NK-92 treated with Interleukin-12 subunit alpha and Interleukin-12 subunit beta, amount 100 ng/mL, for 24 hours (cell line): Measurements from ENCODE around the gene KIF26B.
"Not testable (repeated sequence)": the region's sequence is repeated elsewhere in the genome, so short reads cannot be mapped to it uniquely, and the experiment has no call there.

ENCODE experiments used
- DNase-seq: peaks from one replicate; lab custom pipeline; 2025; lab: John Stamatoyannopoulos, UW

Gene KIF26B

DNA sequence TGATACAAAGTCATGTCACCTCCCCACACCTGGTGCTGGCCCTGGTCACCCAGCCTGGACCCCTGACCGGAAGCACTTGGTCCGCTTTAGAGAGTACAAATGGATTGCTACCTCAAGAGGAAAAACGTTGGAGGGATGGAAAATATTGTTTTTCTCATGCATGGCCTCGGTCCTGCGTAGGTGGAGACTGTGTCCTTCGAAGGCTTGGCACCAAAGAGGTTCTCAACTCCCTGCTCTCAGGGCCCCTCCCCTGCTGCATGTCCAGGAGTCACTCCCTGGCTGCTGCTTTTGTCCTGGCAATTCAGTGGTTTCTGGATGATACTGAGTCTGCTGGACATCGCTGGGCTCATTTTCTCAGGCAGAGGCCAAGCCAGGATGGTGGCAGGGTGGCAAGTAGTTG lies 529.8 kb downstream of the KIF26B start:
- no peak for DNase-seq

DNA sequence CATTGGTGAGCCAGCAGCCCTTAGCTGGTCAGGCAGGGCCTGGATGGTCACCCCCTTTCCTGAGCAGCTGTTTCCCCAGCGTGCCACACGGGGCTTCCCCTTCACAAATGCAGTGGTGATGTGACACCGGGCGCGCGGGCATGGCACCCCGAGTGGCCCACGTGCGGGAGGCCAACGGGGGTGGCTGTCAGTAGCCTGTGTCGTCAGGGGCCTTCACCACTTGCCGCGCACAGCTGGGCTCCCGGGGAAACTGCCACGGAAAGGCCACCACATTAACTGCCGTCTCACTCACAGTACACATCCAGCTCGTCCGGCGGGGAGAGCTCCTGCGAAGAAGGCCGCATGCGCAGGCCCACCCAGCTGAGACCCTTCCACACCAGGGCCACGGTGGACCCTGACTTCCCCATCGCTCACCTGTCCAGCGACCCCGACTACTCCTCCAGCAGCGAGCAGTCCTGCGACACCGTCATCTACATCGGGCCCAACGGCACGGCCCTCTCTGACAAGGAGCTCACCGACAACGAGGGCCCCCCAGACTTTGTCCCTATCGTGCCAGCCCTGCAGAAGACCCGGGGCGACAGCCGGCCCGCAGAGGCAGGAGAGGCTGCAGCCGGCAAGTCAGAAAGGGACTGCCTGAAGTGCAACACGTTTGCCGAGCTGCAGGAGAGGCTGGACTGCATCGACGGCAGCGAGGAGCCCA lies 530.5 kb downstream of the KIF26B start:
- no peak for DNase-seq

DNA sequence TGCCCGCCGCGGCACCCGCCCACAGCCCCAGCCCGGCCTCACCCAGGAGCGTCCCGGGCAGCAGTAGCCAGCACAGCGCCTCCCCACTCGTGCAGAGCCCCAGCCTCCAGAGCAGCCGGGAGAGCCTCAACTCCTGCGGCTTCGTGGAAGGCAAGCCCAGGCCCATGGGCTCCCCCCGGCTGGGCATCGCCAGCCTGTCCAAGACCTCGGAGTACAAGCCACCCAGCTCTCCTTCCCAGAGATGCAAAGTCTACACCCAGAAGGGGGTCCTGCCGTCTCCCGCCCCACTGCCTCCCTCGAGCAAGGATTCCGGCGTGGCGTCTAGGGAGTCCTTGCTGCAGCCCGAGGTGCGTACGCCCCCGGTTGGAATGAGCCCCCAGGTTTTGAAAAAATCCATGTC lies 531.2 kb downstream of the KIF26B start:
- DNase-seq = no peak

DNA sequence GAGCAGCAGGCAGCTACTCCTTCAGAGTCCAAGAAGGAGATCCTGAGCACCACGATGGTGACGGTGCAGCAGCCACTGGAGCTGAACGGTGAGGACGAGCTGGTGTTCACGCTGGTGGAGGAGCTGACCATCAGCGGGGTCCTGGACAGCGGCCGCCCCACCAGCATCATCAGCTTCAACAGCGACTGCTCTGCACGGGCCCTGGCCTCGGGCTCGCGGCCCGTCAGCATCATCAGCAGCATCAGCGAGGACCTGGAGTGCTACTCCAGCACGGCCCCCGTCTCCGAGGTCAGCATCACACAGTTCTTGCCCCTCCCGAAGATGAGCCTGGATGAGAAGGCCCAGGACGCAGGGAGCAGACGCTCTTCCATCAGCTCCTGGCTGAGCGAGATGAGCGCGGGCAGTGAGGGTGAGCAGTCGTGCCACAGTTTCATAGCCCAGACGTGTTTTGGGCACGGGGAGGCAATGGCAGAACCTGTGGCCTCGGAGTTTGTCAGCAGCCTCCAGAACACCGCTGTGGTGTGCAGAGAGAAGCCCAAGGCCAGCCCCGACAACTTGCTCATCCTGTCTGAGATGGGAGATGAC lies 531.8 kb downstream of the KIF26B start:
- DNase-seq = no peak

DNA sequence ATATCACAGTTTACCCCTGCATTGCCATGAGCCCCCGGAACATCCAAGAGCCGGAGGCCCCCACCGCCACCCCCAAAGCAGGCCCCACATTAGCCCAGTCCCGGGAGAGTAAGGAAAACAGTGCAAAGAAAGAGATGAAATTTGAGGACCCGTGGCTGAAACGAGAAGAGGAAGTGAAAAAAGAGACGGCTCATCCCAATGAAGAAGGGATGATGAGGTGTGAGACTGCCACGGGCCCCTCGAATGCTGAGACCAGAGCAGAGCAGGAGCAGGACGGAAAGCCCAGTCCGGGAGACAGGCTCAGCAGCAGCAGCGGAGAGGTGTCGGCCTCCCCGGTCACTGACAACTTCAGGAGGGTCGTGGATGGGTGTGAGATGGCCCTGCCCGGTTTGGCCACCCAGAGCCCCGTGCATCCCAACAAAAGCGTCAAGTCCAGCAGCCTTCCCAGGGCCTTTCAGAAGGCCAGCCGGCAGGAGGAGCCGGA lies 532.4 kb downstream of the KIF26B start:
- DNase-seq = no peak

DNA sequence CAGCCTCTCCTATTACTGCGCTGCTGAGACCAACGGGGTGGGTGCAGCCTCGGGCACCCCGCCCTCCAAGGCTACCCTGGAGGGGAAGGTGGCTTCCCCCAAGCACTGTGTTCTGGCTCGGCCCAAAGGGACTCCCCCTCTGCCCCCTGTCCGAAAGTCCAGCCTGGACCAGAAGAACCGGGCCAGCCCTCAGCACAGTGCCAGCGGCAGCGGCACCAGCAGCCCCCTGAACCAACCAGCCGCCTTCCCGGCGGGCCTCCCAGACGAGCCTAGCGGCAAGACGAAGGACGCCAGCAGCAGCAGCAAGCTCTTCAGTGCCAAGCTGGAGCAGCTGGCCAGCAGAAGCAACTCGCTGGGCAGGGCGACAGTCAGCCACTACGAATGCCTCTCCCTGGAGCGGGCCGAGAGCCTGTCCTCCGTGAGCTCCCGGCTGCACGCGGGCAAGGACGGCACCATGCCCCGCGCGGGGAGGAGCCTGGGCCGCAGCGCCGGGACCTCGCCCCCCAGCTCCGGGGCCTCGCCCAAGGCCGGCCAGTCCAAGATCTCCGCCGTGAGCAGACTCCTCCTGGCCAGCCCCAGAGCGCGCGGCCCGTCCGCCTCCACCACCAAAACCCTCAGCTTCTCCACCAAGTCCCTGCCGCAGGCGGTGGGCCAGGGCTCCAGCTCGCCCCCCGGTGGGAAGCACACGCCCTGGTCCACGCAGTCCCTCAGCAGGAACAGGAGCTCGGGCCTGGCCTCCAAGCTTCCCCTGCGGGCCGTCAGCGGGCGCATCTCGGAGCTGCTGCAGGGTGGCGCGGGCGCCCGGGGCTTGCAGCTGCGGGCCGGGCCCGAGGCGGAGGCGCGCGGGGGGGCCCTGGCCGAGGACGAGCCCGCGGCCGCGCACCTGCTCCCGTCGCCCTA lies 533.1 kb downstream of the KIF26B start:
- no peak for DNase-seq

DNA sequence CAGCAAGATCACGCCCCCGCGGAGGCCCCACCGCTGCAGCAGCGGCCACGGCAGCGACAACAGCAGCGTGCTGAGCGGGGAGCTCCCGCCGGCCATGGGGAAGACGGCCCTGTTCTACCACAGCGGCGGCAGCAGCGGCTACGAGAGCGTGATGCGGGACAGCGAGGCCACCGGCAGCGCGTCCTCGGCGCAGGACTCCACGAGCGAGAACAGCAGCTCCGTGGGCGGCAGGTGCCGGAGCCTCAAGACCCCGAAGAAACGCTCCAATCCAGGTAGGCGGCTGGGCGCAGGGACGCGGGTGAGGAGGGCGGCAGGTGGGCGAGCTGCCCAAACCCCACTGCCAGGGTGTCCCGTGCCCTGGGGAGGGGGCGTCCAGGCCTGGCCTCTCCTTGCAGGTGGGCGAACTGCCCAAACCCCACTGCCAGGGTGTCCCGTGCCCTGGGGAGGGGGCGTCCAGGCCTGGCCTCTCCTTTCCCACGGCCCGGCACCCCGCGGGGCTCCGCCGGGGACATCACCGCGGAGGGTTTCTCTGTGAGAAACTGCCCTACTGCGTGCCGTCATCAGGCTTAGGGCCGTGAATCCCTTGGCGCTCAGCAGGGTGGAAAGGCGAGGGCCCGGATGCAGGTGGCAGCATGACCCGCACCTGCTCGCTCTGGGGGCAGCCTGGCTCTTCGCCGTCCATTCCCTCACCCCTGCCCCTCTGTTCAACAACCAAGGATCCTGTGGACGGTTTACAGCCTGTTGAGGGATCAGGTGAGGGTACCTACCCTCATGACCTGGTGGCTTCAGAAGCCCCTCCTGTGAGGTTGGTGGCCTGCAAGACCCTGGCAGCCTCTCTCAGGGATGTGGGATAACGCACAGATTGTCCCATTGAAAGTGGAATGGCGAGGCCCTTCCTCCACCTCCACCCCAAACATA lies 534.0 kb downstream of the KIF26B start:
- no peak for DNase-seq

DNA sequence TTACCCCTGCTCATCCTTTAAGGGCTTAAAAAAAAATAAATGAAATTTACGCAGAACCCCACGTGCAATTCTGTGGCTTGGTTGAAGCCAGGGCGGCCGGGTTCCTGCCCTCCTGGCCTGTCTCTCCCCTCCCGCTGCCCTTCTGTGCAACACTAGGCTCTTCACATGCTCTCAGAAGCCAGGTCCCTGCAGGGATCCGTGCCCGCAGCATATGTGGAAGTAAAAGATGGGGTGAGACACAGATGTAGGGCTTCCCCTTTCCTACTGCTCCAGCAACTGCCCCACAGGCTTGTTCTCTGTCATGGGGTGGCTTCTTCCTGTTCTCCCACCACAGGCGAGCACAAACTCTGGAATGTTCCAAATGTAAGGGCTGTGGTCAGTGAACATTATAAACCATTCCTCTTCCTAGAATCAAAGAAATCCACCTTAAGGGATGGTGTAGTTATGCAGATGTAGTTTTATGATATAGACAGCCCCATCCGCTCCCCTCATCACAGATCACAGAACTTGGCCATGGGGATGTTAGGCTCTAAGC lies 535.4 kb downstream of the KIF26B start:
- DNase-seq = no peak

DNA sequence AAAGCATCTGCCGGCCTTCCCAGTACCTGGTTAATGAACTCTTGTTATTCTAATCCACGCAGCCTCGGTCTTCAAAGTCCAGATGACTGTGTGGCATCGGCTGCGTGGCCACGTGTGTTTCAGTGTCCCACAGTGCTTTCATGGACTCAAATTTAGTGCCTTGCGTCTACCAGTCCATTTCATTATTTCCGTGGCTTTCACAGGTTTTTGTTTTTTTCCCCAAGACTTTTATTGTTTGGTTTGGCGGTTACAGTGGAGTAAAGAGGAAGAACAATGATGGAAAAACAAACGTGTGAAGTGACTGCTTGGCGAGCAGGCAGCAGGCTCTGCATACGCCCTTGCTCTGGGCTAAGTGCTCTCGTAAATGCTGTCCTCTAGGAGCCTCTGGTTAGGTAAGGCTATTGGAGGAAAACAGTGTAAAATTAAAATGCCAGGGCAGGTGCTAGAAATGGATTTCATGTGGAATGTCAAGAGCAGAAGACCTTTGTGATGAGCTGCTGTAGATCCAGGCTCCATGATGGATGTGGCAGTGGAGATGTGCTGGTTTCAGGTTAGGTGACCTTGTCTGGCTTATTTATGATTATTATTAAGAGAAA lies 536.3 kb downstream of the KIF26B start:
- no peak for DNase-seq

DNA sequence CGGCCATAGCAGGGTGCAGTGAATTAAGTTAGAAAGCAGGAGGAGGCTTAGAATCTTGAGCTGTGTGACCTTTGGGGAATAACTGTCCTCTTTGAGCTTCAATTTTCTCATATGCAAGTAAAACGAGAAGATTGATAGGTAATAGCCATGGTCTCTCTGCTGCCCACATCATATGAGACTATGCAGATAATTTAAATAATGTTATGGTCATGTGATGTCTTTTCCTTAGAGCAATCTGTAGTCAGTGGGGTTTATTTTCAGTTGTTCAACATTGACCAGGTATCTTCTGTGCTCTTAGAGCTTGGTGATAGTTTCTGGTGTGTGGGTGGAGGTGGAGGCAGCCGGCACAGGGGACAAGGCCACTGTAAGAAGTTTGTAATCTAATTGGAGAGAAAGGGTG lies 537.1 kb downstream of the KIF26B start:
- no peak for DNase-seq

DNA sequence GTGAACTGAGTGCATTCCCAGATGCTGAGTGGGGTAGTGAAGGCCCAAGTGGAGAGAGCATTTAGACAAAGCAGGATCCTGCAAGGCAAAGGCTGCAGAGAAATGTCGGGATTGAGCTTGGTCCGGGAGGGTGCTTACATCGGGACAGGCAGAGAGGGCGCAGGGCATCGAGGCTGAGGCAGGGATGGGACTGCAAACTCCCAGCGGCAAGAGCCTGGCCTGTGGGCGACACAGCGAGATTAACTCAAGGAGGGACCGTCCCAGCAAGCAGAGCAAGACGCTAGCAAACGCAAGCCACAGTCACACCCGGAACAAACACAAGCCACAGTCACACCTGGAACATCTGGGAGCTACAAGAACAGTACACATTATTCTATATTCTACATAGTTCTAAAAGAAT lies 537.5 kb downstream of the KIF26B start:
- DNase-seq = no peak

DNA sequence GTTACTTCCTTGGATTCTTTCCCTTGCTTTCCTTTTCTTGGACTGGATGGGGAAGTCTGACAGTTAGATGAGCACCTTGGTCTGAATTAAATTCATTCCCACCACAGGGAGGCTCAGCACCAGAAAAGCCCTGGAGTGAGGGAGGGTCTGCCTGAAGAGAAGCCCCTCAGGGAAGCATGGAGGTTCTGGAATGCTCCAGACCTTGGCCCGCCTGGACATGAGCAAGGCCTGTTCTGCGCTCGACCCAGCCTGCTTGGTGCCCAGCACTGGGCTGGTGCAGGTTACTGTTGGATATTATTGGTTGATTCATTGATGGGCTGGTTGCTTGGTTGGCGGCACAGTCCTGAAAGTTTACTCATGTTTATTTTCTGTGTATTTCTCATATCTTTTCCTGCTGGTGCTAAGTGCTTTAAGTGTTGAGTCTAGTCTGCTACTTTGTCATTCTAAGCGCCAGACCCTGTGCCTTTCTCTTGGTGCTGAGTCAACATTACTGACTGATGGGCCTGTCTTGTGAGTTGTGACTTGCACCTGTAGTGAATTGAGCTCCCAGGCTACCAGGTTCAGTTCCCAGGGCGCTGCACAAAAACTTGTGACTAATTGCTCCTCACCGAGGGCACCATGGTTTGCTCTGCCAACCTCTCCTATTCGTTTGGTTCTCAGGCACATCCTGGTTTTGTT lies 538.5 kb downstream of the KIF26B start:
- DNase-seq = no peak

DNA sequence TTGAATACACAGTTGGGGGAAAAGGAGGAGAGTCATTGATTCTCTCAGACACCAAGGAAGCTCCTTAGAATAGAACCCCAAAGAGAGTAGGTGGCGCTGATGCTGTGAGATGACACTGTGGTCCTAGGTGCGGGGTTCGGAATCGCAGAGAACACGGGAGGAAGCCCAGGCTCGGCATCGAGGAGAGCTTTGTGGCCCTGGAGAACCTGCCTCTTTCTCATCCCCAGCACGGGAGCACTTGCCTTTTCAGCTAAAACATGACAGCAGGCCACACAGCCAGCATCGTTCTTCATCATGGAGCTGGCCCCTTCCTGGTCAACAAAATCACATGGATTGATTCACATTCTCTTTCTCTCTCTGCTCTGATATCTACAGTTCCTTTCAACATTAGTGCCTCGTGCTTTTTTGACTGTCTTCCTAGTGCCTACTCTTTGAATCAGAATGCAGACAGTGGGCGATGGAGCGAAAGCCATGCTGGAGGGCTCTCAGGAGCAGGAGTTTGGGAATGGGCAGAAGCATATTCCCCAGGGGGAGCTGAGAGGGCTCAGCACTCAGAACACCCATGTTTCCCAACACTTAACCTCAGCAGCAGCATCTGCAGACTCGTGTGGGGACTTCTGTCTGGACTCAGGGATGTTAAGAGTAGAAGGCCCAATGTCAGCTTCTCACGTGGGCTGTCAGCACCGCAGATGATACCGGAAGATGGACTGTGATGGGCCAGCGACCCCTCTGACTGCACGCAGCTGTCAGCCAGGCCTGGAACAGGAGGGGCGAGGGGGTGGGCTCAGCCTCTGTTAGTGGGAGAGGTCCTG lies 539.4 kb downstream of the KIF26B start:
- no peak for DNase-seq

DNA sequence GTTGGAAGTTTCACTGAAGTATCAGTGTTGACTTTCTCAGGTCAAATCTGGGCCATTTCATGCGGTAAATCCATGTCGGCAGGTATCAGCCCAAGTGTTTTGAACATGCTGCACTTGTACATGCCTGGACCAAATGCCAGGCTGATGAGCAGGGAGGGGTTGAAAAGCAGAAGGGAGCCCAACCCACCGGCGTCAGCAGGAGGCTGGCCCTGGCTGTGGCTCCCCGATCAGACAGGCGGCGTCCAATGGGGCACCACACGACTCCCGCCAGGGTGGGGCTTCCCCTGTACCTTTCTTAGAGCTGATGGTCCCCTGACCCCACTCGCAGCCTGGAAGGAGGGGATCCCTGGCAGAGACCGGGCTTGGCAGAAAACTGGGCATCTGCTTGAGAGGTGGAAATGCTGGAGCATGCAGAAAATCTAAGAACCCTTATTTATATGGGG lies 540.0 kb downstream of the KIF26B start:
- DNase-seq = no peak

DNA sequence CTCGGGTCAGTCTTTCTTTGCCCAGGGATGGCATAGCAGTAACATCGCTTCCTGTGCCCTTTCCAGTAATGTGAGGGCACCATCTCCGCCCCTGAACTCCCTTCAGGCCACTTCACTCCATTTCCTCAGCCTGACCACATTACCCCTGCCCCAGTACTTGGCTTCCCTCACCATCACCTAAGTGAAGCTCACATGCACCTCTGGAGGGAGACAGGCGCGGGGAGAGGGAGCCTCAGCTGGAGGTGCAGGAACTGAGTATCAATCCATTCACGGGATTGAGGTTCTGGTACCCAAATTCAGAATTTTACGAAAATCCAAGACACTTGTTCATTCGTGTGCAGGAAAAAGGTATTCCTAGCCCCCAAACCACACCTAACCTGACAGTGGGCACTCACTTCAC lies 540.4 kb downstream of the KIF26B start:
- no peak for DNase-seq

DNA sequence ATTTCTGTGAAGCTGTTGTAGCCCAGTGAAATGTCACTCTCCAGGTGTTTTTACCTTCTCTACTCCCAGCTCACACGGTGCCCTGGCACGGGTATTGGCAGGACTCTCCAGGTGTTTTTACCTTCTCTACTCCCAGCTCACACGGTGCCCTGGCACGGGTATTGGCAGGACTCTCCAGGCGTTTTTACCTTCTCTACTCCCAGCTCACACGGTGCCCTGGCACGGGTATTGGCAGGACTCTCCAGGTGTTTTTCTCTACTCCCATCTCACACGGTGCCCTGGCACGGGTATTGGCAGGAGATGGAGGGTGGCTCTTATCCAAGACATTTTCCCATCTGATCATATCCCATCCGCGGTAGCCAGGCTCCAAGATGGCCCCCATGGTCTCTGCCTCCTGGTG lies 540.9 kb downstream of the KIF26B start:
- DNase-seq = not testable (repeated sequence)

DNA sequence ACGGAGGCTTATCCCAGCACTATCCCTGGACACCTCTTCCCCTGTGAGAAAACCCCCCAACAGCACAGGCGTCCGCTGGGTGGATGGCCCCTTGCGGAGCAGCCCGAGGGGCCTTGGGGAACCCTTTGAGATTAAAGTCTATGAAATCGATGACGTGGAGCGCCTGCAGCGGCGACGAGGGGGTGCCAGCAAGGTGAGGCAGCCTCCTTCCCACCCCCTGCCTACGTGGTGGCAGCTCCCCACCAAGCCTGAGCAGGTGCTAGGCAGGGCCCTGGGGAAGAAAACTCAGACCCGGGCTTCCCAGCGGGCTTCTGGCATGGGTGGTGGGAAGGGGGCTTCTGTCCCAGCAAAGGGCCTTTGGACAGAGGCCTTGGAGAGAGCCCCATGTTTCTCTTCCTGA lies 543.3 kb downstream of the KIF26B start:
- no peak for DNase-seq

DNA sequence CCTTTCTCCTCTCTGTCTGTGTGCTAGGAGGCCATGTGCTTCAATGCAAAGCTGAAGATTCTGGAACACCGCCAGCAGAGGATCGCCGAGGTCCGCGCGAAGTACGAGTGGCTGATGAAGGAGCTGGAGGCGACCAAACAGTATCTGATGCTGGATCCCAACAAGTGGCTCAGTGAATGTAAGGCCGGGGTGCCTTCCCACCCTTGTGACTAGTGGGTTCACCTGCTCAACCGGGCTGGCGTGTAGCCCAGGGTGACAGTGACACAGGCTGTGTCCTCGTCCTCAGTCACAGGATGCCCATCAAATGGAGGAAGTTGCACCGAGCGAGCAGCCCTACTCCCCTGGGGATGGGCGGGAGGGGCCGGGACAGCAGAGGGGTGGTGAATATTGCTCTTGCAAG lies 544.1 kb downstream of the KIF26B start:
- DNase-seq = no peak

DNA sequence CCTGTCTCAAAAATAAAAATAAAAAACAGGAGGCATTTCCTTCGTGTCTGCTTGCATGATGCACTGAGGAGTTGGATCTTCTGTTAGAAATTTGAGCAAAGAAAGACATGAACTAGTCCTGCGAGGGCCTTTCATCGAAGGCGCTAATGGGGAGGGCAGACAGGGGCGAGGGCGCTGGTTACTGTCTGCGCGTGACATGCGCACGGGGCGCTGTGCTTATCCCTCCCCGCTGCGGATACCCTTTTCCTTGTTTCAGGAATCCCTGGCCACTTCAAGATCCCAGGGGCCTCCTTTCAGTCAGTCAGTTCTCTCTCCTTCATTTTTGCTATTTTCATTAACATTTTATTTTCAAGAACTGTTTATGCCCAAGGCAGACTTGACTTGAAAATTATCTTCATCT lies 545.8 kb downstream of the KIF26B start:
- DNase-seq = no peak

DNA sequence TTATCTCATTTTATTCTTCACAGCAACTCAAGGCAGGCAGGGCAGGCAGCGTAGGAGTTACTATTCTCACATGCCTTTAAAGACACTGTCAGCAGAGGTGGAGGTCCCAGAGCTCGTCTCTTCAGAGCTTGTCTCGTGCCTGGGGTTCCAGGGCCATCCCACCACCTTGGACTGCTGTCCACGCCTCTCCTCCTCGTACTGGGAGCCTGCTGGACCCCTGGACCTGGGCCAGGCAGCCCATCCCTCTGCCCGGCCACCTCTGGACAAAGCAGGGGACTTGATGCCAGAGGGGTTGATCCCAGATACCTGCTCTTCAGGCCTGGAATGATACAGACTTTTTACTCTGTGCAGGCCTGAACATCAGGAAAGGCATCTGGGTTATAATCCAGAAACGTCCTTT lies 546.8 kb downstream of the KIF26B start:
- no peak for DNase-seq
